ENCODE data around the gene SDC1. TPM values are rescaled to one million over a fixed set of nuclear protein-coding genes. Genes with fewer than 3 reads are reported as not detected.

The SDC1 gene
- polyA plus RNA-seq, 1 experiment, result 17.9 TPM

- Histone ChIP-seq H3K4me3 (ENCODE audit: low read depth, low read length) (no peak overlapping the region), H3K27ac (ENCODE audit: low read depth, low read length) (no peak overlapping the region), H3K9me3 (ENCODE audit: control insufficient read depth, insufficient read depth, low read length) (no peaks in the 10 kb centered on the region; the same call in 1 of the 2 replicates), H3K27me3 (ENCODE audit: control insufficient read depth, insufficient read depth, low read length) (peaks cover 2% of the 10 kb centered on the region)
- POLR2A ChIA-PET, result no interaction called here
- DNase-seq (ENCODE audit: low read depth, low spot score), result no peak
- no peak for TF ChIP-seq CTCF (IDR thresholded peaks at IDR 0.05; ENCODE audit: low read depth, low read length)
- CTCF ChIA-PET, result no interaction called here
Observed at GRCh38 chr2:20199633-20200270, 25.2 kb downstream of the SDC1 start.

DNA sequence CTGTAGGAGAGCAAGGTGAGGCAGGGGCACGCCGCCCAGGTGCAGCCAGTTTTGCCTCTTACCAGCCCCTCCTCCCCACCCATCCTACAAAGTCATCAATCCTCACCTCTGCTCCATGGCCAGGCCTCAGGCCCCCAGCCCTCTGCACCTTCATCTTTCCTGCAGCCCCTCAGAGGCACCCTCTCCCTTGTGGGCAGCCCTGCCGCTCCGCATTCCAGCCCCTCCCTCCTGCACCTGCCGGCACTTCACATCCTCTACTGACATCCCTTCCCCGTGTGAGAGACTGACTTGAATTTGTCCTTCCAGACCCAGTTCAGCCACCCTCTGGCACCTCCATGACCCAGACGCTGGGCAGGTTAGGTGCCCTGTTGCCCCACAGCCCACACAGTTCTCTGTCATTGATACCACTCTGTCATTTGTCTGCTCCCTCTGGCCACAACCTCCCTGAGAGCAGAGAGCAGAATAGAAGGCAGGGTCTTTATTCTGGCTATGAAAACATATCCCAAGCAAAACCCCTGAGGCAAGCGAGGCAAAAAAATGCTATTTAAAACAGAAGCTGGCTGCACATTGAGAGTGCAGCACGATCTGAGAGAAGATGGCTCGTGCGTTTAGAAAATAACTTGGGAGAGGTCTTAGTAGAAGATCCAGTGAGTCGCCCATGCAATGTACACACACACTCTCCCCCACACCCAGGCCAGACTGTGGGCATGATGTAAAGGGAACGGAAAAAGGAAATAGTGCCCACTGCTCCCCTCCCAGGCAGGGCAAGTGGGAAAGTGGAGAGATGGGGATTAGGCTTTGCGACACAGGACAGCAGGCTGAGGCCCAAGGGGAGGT is 25.9 kb downstream of the SDC1 start:
- H3K27me3 ChIP-seq (ENCODE audit: control insufficient read depth, insufficient read depth, low read length), result peaks cover 2% of the 10 kb centered on the region
- POLR2A ChIA-PET, result no interaction called here
- H3K27ac ChIP-seq (ENCODE audit: low read depth, low read length), result no peak overlapping the region
- H3K9me3 ChIP-seq (ENCODE audit: control insufficient read depth, insufficient read depth, low read length), result no peaks in the 10 kb centered on the region; the same call in 1 of the 2 replicates
- no peak for DNase-seq (ENCODE audit: low read depth, low spot score)
- CTCF ChIA-PET, result no interaction called here
- no peak overlapping the region for H3K4me3 ChIP-seq (ENCODE audit: low read depth, low read length)
- TF ChIP-seq CTCF (IDR thresholded peaks at IDR 0.05; ENCODE audit: low read depth, low read length), result no peak

GRCh38 chr2:20198001-20198400 is 26.9 kb downstream of the SDC1 start:
- POLR2A ChIA-PET, result interaction anchor here (1.4 kb wide), 1 partner anchor 55 kb away, joined by 3 read pairs; no protein-coding TSS in a partner anchor
- no peak for DNase-seq (ENCODE audit: low read depth, low spot score)
- Histone ChIP-seq H3K27ac (ENCODE audit: low read depth, low read length) (no peak overlapping the region), H3K4me3 (ENCODE audit: low read depth, low read length) (no peak overlapping the region), H3K9me3 (ENCODE audit: control insufficient read depth, insufficient read depth, low read length) (no peaks in the 10 kb centered on the region; the same call in 1 of the 2 replicates), H3K27me3 (ENCODE audit: control insufficient read depth, insufficient read depth, low read length) (peaks cover 2% of the 10 kb centered on the region)
- CTCF ChIA-PET, result interaction anchor here (0.5 to 1.1 kb wide), 2 partner anchors 18 to 27 kb away, joined by 3 read pairs; partner anchors contain the start of gene SDC1
- TF ChIP-seq CTCF (IDR thresholded peaks at IDR 0.05; ENCODE audit: low read depth, low read length), result no peak

DNA sequence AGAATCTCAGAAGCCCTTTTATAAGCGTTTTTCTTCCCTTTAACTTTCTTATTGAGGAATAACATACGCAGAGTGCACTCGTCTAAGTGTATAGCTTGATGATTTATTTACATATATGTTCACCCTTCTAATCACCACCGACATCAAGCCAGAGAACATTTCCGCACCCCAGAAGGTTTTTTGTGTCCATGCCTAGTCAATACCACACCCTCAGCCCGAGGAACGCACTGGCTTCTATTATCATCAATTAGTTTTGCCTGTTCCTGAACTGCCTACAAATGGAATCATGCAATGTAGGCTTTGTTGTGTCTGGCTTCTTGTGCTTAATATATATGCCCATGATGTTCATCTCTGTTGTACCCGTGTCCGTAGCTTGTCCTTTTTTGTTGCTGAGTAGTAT is 27.7 kb downstream of the SDC1 start:
- Histone ChIP-seq H3K27ac (ENCODE audit: low read depth, low read length) (no peak overlapping the region), H3K9me3 (ENCODE audit: control insufficient read depth, insufficient read depth, low read length) (no peaks in the 10 kb centered on the region; the same call in 1 of the 2 replicates), H3K4me3 (ENCODE audit: low read depth, low read length) (no peak overlapping the region), H3K27me3 (ENCODE audit: control insufficient read depth, insufficient read depth, low read length) (peaks cover 2% of the 10 kb centered on the region)
- DNase-seq (ENCODE audit: low read depth, low spot score), result no peak
- TF ChIP-seq CTCF (IDR thresholded peaks at IDR 0.05; ENCODE audit: low read depth, low read length), result no peak
- ChIA-PET POLR2A (interaction anchor here (1.4 kb wide), 1 partner anchor 55 kb away, joined by 3 read pairs; no protein-coding TSS in a partner anchor), CTCF (interaction anchor here (1.1 kb wide), 1 partner anchor 17 kb away, joined by 3 read pairs; no protein-coding TSS in a partner anchor)
